Measurements from ENCODE around the gene ARID4A. TPM values are rescaled to one million over a fixed set of nuclear protein-coding genes. Genes with fewer than 3 reads are reported as not detected.

Gene ARID4A
- total RNA-seq, 1 experiment from 2014 or later, result 12.5 TPM

DNA sequence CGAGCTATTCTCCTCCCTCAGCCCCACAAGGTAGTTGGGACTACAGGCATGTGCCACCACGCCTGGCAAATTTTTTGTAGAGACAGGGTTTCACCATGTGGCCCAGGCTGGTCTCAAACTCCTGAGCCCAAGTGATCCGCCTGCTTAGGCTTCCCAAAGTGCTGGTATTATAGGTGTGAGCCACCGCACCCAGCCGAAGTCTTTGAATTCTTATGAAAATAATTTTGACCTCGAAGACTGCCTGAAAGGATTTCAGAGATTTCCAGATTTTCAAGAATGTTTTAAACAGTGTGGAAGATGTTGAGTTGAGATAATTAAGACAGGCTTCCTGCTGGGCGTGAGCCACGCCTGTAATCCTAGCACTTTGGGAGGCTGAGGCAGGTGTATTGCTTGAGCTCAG is 48.7 kb upstream of the ARID4A start (continued):
- TF ChIP-seq, protein P1, sequence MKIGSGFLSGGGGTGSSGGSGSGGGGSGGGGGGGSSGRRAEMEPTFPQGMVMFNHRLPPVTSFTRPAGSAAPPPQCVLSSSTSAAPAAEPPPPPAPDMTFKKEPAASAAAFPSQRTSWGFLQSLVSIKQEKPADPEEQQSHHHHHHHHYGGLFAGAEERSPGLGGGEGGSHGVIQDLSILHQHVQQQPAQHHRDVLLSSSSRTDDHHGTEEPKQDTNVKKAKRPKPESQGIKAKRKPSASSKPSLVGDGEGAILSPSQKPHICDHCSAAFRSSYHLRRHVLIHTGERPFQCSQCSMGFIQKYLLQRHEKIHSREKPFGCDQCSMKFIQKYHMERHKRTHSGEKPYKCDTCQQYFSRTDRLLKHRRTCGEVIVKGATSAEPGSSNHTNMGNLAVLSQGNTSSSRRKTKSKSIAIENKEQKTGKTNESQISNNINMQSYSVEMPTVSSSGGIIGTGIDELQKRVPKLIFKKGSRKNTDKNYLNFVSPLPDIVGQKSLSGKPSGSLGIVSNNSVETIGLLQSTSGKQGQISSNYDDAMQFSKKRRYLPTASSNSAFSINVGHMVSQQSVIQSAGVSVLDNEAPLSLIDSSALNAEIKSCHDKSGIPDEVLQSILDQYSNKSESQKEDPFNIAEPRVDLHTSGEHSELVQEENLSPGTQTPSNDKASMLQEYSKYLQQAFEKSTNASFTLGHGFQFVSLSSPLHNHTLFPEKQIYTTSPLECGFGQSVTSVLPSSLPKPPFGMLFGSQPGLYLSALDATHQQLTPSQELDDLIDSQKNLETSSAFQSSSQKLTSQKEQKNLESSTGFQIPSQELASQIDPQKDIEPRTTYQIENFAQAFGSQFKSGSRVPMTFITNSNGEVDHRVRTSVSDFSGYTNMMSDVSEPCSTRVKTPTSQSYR (CRISPR knock-in tag; IDR thresholded peaks at IDR 0.05), result no peak
- TF ChIP-seq, protein P2, sequence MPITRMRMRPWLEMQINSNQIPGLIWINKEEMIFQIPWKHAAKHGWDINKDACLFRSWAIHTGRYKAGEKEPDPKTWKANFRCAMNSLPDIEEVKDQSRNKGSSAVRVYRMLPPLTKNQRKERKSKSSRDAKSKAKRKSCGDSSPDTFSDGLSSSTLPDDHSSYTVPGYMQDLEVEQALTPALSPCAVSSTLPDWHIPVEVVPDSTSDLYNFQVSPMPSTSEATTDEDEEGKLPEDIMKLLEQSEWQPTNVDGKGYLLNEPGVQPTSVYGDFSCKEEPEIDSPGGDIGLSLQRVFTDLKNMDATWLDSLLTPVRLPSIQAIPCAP (CRISPR knock-in tag; IDR thresholded peaks at IDR 0.05), result no peak
- TF ChIP-seq NR2C2 (CRISPR knock-in tag; IDR thresholded peaks at IDR 0.05) (no peak), IRF2 (CRISPR knock-in tag; IDR thresholded peaks at IDR 0.05; ENCODE audit: borderline replicate concordance, low read depth) (no peak), ZNF263 (CRISPR knock-in tag; IDR thresholded peaks at IDR 0.05; ENCODE audit: low read depth) (no peak), TEAD4 (CRISPR knock-in tag; IDR thresholded peaks at IDR 0.05) (no peak), CBFB (CRISPR knock-in tag; IDR thresholded peaks at IDR 0.05; ENCODE audit: low read depth) (no peak)
- TF ChIP-seq, protein P3, sequence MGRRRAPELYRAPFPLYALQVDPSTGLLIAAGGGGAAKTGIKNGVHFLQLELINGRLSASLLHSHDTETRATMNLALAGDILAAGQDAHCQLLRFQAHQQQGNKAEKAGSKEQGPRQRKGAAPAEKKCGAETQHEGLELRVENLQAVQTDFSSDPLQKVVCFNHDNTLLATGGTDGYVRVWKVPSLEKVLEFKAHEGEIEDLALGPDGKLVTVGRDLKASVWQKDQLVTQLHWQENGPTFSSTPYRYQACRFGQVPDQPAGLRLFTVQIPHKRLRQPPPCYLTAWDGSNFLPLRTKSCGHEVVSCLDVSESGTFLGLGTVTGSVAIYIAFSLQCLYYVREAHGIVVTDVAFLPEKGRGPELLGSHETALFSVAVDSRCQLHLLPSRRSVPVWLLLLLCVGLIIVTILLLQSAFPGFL (CRISPR knock-in tag; IDR thresholded peaks at IDR 0.05; ENCODE audit: borderline replicate concordance), result no peak
- TF ChIP-seq, protein P4, sequence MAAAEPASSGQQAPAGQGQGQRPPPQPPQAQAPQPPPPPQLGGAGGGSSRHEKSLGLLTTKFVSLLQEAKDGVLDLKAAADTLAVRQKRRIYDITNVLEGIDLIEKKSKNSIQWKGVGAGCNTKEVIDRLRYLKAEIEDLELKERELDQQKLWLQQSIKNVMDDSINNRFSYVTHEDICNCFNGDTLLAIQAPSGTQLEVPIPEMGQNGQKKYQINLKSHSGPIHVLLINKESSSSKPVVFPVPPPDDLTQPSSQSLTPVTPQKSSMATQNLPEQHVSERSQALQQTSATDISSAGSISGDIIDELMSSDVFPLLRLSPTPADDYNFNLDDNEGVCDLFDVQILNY (CRISPR knock-in tag; IDR thresholded peaks at IDR 0.05), result no peak

DNA sequence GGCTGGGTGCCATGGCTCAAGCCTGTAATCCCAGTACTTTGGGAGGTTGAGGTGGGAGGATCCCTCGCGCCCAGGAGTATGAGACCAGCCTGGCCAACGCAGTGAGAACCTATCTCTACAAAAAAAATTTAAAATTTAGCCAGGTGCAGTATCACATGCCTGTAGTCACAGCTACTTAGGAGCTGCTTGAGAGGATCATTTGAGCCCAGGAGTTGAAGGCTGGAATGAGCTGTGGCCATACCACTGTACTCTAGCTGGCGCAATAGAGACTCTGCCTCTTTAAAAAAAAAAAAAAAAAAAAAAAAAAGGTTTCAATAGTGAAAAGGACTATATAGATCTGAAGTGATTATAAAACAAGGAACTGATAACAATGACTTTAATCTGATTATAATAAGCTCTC is 40.2 kb upstream of the ARID4A start:
- no peak overlapping the region for H3K4me3 Mint-ChIP-seq
- CTCF ChIA-PET, result interaction anchor here (1.0 to 1.3 kb wide), 2 partner anchors 13 to 40 kb away, joined by 3 to 4 read pairs; partner anchors contain the start of genes ARID4A and PSMA3
- H3K4me1 Mint-ChIP-seq, result no peaks in the 10 kb centered on the region
- H3K27me3 Mint-ChIP-seq (ENCODE audit: low read depth), result no peaks in the 10 kb centered on the region
- ATAC-seq (peak; percentile 72), DNase-seq (ENCODE audit: low spot score) (no peak)
- H3K9me3 Mint-ChIP-seq, result no peaks in the 10 kb centered on the region
- no peak overlapping the region for H3K27ac Mint-ChIP-seq
- POLR2A ChIA-PET, result interaction anchor here (1.6 kb wide), 1 partner anchor 40 kb away, joined by 4 read pairs; the partner anchor contains the start of gene ARID4A
- H3K36me3 Mint-ChIP-seq, result peaks cover 51% of the 10 kb centered on the region
- TF ChIP-seq, protein P5, sequence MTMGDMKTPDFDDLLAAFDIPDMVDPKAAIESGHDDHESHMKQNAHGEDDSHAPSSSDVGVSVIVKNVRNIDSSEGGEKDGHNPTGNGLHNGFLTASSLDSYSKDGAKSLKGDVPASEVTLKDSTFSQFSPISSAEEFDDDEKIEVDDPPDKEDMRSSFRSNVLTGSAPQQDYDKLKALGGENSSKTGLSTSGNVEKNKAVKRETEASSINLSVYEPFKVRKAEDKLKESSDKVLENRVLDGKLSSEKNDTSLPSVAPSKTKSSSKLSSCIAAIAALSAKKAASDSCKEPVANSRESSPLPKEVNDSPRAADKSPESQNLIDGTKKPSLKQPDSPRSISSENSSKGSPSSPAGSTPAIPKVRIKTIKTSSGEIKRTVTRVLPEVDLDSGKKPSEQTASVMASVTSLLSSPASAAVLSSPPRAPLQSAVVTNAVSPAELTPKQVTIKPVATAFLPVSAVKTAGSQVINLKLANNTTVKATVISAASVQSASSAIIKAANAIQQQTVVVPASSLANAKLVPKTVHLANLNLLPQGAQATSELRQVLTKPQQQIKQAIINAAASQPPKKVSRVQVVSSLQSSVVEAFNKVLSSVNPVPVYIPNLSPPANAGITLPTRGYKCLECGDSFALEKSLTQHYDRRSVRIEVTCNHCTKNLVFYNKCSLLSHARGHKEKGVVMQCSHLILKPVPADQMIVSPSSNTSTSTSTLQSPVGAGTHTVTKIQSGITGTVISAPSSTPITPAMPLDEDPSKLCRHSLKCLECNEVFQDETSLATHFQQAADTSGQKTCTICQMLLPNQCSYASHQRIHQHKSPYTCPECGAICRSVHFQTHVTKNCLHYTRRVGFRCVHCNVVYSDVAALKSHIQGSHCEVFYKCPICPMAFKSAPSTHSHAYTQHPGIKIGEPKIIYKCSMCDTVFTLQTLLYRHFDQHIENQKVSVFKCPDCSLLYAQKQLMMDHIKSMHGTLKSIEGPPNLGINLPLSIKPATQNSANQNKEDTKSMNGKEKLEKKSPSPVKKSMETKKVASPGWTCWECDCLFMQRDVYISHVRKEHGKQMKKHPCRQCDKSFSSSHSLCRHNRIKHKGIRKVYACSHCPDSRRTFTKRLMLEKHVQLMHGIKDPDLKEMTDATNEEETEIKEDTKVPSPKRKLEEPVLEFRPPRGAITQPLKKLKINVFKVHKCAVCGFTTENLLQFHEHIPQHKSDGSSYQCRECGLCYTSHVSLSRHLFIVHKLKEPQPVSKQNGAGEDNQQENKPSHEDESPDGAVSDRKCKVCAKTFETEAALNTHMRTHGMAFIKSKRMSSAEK (CRISPR knock-in tag; IDR thresholded peaks at IDR 0.05; ENCODE audit: borderline replicate concordance), result no peak
- TF ChIP-seq NR1H2 (CRISPR knock-in tag; IDR thresholded peaks at IDR 0.05), result no peak
- no peak for TF ChIP-seq SMAD3 (CRISPR knock-in tag; IDR thresholded peaks at IDR 0.05; ENCODE audit: borderline replicate concordance)
- TF ChIP-seq ZBTB21 (CRISPR knock-in tag; IDR thresholded peaks at IDR 0.05; ENCODE audit: borderline replicate concordance), result no peak
- no peak for TF ChIP-seq PRRX2 (CRISPR knock-in tag; IDR thresholded peaks at IDR 0.05)
- TF ChIP-seq, protein P6, sequence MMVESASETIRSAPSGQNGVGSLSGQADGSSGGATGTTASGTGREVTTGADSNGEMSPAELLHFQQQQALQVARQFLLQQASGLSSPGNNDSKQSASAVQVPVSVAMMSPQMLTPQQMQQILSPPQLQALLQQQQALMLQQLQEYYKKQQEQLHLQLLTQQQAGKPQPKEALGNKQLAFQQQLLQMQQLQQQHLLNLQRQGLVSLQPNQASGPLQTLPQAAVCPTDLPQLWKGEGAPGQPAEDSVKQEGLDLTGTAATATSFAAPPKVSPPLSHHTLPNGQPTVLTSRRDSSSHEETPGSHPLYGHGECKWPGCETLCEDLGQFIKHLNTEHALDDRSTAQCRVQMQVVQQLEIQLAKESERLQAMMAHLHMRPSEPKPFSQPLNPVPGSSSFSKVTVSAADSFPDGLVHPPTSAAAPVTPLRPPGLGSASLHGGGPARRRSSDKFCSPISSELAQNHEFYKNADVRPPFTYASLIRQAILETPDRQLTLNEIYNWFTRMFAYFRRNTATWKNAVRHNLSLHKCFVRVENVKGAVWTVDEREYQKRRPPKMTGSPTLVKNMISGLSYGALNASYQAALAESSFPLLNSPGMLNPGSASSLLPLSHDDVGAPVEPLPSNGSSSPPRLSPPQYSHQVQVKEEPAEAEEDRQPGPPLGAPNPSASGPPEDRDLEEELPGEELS (CRISPR knock-in tag; IDR thresholded peaks at IDR 0.05), result no peak
- TF ChIP-seq, protein P7, sequence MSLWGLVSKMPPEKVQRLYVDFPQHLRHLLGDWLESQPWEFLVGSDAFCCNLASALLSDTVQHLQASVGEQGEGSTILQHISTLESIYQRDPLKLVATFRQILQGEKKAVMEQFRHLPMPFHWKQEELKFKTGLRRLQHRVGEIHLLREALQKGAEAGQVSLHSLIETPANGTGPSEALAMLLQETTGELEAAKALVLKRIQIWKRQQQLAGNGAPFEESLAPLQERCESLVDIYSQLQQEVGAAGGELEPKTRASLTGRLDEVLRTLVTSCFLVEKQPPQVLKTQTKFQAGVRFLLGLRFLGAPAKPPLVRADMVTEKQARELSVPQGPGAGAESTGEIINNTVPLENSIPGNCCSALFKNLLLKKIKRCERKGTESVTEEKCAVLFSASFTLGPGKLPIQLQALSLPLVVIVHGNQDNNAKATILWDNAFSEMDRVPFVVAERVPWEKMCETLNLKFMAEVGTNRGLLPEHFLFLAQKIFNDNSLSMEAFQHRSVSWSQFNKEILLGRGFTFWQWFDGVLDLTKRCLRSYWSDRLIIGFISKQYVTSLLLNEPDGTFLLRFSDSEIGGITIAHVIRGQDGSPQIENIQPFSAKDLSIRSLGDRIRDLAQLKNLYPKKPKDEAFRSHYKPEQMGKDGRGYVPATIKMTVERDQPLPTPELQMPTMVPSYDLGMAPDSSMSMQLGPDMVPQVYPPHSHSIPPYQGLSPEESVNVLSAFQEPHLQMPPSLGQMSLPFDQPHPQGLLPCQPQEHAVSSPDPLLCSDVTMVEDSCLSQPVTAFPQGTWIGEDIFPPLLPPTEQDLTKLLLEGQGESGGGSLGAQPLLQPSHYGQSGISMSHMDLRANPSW (CRISPR knock-in tag; conservative IDR thresholded peaks at IDR 0.05; ENCODE audit: low read depth), result no peak
- TF ChIP-seq JAZF1 (CRISPR knock-in tag; IDR thresholded peaks at IDR 0.05), result no peak
- TF ChIP-seq ATF1 (CRISPR knock-in tag; IDR thresholded peaks at IDR 0.05), result no peak
- no peak for TF ChIP-seq GABPB1 (CRISPR knock-in tag; IDR thresholded peaks at IDR 0.05)
- no peak for TF ChIP-seq TEAD4 (CRISPR knock-in tag; IDR thresholded peaks at IDR 0.05)
